Left renal pelvis (tissue), 4 donors: Measurements from ENCODE around the gene CMTM2. TPM values are rescaled to one million over a fixed set of nuclear protein-coding genes. Genes with fewer than 3 reads are reported as not detected.
A peak's percentile ranks its signal among the peaks of the same experiment; 100 is the strongest.
"Not testable (repeated sequence)": the region's sequence is repeated elsewhere in the genome, so short reads cannot be mapped to it uniquely, and the experiment has no call there.

Source experiments
- DNase-seq, 4 donors: peaks; one replicate each; pipeline ENCODE4 v3.0.0-alpha.2; 2013; ENCODE audit warnings: low read depth in 4 of 4, low spot score in 3 of 4
- polyA plus RNA-seq, 4 donors: library from polyadenylated mRNA; unstranded; fragments of 120-200 nt; gene quantifications; one replicate each; pipeline ENCODE4 v1.2.1, GENCODE V29; 2013; ENCODE audit not compliant: insufficient read length in 4 of 4

The CMTM2 gene
- polyA plus RNA-seq, 4 donors, result 0.42 to 1.0 (median 0.68) TPM

DNA sequence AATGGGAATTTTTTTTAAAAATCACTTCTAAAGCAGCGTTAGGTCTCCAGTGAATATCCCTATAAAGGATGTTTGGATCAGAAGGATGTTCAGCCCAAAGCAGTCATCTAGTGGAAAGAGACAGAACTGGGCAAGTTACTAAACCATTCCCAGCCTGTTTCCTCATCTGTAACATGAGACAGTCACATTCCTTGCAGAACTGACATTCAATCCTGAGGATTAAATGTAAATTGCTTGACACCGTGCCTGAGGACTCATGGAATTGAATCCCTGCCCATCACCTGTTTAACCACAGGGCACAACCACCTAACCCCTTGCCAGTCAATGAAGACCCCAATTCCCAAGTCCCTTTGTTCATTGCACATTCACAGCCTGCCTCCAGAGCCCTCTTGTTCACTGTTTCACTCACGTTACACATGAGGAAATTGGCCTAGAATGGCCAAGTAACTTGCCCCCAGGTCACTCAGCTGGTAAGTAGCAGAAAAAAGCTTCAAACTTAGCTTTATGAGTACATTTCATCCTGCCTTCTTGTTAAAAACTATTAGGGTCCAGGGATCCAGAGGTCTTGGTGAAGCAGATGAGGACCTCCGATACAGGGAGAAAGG is 1.4 kb downstream of the CMTM2 start:
- no peak for DNase-seq

DNA sequence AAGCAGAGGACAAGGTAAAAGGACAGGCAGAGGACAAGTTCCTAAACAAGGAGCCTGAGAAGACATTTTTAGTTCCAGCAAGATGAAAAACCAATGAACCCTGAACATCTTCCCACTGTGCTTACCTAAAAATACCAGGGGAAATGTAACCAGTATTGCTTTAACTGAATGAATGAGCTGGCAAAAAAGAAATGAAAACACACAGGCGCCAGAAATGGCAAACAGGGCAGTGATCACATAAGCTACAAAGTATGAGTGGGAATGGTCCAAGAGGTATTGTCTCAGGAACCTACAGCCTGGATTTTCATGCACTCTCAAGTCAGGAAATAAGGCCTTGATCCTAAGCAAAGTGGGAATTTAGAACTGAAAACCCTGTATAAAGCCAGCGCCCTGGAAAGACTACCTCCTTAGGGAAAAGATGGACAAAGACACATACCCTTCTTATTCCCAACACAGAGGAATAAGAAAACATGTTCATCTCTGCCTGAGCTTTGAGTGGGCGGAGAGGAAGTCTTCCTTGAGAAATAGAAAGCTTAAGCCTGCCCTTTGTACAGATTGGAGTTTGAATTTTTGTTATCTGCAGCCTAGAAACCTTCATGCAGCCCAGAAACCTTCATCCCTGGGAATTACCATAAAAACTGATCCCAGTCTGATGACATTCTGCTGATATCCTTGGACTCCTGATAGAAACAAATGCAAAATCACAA is 2.1 kb downstream of the CMTM2 start:
- no peak for DNase-seq

DNA sequence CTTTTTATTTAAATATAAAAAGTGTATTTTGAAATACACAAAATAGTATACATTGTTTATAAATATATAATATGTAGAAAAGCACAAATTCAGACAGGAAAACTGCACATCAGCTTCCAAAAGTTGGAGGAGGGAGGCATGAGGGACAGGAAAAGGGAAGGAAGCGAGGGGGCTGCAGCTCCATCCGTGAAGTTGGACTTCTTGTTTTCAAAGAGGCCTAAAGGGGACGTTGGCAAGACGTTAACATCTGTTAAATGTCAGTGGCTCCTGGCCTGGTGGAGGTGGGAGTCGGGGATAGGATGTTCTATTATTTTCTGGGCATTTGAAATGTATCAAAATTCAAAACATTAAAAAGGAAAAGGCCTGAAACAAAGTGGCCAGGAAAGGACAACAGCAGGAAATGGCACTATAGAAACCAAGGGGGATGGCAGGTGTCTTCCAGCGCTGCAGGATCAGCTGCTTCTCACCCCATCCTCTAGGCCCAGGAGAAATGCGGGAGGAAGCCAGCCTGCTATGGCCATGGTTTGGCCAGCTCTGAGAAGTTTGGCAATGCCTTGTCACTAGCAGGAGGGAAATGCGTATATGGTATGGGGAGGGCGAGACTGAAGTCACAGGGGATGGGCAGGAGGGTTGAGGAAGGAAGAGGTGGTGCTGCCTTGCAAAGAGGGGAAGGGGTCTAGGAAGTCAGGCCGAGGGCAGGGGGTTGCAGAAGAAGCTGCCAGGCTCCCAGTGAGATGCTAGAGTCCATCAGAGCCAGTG is 6.4 kb downstream of the CMTM2 start:
- no peak for DNase-seq

DNA sequence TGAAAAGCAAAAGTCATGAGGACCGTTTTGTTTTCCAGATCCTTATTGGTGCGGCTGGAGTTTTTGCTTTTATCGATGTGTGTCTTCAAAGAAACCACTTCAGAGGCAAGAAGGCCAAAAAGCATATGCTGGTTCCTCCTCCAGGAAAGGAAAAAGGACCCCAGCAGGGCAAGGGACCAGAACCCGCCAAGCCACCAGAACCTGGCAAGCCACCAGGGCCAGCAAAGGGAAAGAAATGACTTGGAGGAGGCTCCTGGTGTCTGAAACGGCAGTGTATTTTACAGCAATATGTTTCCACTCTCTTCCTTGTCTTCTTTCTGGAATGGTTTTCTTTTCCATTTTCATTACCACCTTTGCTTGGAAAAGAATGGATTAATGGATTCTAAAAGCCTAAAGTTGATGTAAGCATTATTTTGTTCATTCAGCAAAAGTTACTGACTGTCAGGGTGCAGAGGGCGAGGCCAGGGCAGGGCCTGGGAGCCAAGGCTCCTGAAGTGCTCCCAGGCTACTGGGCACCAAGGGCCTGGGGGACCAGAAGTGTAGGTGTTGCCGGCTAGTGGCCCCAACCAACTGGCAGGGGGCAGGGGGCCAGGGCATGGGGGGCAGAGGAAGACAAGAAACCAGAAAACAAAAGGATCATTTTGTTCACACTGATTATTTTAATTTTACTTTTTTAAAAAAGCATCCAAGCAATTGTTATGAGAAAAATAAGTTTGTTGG is 8.8 kb downstream of the CMTM2 start:
- no peak for DNase-seq

DNA sequence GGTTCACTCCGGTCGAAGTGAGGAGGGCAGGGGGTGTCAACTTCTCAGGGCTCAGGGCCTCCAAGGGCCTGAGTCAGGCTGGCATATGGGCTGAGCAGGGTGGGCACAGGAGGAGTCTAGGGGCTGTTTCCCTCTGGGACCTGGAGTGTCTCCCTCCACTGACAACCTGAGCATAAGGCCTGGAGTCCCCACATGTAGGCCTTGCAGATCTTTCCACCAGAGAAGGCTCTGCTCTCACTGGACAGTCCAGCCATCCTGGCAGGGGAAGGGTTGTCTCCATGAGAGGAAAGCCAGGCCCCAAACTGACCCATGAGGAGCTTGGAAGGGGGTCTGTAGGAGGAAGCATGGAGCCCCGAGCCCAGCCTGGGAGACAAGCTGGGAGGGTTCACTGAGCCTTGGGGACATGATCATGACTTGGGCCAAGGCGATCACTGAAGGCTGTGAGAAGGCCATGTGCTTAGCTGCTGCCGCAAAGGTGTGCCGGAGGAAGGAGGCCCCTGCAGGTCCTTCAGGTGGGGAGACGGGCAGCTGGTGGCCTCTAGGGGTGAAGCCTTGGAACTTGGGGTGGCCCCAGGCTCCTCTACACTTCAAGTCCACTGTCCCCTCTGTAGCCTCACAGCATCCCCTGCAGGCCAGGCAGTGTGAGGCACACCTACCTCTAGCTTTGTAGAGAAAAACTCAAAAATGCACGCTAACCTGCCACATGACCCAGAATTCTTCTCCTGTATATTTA is 9.9 kb downstream of the CMTM2 start:
- no peak for DNase-seq

DNA sequence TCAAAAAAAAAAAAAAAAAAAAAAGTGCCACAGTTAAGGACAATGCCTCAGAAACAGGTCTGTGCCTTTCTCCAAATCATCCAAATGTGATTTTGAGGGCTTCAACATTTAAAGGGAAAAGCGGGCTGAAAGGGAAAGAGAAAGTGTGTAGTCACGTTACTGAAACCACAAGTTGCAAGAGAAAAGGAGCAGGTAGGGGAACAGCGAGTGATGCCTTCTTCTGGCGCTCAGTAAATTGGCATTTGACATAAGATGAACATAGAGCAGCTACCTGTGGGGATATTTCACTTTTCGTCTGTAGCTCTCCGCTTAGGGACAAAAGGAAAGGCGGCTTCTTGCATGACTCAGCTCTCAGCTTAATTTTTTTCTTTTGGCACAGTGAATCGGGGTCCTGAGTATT is 11.1 kb downstream of the CMTM2 start:
- DNase-seq, result no peak

DNA sequence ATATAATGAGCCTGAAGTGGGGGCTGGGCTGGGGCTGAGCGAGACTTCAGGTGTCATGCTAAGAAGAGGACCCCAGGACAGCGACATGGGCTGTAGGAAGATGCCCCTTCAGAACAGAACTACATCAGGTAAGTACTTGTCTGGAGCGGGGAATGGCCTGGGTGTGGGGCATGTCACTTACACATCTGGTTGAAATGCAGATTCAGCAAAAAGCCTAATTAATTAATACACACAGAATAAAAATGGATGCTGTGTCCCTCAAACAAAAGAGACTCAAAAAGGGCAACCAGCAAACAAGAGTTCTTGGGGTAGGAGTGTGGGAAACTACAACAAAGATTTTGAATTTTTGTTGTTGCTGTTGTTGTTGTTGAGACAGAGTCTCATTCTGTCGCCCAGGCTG is 11.8 kb downstream of the CMTM2 start:
- DNase-seq, result no peak

DNA sequence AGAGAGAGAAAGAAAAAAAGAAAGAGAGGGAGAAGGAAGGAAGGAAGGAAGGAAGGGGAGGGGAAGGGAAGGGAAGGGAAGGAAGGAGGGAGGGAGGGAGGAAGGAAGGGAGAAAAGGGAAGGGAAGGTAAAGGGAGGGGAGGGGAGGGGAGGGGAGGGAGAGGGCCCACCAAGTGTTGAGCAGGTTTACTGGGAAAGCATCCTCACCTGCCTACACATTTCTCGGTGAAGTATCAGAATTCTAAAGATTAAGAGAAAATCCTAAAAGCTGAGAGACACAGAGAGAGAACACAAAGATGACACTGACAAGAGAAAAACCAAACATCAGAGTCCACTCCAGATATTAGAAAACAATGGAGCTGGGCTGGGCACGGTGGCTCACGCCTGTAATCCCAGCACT is 13.0 kb downstream of the CMTM2 start:
- DNase-seq, result no peak

DNA sequence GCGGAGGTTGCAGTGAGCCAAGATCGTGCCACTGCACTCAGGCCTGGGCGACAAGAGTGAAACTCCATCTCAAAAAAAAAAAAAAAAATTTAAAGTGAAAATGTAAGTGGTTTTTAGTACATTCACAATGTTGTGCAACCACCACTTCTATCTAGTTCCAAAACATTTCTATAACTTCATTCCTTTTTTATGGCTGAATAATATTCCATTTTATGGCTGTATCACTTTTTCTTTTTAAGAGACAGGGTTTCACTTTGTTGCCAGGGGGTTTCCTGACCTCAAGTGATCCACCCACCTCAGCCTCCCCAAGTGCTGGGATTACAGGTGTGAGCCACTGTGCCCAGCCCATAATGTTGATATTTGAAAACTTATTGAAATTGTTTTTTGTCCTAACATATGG is 13.6 kb downstream of the CMTM2 start:
- no peak for DNase-seq

DNA sequence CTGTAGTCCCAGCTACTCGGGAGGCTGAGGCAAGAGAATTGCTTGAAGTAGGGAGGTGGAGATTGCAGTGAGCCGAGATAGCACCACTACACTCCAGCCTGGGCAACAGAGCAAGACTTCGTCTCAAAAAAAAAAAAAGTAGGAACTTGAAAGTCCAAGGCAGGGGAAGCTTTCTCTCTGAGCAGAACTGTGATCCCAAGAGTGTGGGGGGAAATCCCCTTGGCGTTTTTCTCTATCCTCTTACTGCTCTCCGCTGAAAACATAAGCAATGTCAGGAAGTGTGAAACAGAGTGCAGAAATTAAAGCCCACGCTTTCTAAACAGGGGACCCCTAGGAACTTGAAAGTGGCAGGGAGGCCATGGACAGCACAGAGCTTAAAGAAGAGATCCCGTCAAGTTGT is 15.5 kb downstream of the CMTM2 start:
- DNase-seq, result no peak

DNA sequence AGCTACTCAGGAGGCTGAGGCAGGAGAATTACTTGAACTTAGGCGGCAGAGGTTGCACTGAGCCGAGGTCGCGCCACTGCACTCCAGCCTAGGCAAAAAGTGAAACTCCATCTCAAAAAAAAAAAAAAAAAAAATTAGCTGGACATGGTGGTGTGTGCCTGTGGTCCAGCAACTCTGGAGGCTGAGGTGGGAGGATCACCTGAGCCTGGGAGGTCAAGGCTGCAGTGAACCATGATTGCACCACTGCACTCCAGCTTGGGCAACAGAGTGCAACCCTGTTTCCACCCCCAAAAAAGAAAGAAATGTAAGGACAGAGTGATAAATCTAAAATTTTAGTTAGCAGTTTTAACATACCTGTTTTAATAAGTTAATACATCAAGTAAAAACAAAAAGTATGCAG is 17.3 kb downstream of the CMTM2 start:
- not testable (repeated sequence) for DNase-seq

DNA sequence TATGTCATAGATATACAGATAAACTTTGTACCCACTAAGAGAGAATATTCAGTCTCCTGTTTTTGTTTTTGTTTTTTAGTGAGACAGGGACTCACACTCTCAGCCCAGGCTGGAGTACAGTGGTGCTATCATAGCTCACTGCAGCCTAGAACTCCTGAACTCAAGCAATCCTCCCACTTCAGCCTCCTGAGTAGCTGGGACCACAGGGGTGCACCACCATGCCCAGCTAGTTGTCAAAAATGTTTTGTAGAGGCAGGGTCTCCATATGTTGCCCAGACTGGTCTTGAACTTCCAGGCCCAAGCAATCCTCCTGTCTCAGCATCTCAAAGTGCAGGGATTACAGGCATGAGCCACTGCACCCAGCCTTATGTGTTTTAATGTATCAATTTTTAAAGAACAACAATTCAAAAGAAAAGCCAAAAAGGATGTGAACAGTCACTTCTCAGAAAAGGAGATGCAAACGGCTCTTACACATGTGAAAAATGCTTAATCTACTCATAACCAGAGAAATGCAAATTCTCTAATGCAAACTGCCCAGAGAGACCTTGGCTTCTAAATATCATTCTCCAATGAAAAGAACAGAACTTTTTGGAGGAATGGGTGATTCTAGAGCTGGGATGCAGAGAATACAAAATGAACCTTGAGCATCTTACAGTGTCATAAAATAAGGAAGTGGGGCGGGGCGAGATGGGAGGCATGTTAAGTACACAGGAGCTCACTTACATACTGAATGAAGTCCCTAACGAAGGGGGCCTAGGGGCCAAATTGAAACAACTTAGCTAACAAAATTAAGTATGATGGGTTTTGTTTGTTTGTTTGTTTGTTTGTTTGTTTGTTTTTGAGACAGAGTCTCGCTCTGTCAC is 18.0 kb downstream of the CMTM2 start:
- no peak for DNase-seq

DNA sequence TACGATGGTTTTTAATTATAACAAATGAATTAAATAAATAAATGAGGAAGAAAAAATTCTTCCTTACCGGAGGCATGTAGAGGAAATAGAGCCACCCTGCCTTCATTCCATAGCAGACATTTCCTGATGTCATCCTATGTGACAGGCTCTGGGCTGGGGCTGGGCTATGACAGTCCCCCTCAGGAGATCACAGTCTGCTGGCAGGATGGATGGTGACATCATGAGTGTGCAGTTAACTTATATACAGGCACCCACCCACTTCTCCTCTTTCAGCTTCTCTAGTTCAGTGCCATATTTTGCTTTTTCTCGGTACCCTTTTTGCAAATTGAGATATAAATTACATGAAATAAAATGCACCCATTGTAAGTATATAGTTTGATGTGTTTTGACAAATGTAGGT is 18.8 kb downstream of the CMTM2 start:
- no peak for DNase-seq

DNA sequence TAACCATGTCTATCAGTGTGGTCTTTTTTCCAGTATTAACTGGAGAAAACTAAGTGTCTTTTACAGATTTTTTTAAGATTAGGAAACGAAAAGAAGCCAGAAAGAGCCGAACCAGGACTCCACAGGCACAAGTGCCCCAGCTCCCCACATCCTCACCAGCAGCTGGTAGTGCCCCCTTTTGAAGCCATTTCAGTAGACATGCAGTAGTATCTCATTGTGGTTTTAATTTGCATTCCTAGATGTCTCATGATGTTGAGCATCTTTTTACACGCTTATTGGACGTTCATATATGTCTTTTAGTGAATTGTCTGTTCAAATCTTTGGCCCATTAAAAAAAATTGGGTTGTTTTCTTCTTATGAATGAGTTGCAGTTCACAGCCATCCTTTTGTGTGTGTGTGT is 20.5 kb downstream of the CMTM2 start:
- DNase-seq, result no peak

DNA sequence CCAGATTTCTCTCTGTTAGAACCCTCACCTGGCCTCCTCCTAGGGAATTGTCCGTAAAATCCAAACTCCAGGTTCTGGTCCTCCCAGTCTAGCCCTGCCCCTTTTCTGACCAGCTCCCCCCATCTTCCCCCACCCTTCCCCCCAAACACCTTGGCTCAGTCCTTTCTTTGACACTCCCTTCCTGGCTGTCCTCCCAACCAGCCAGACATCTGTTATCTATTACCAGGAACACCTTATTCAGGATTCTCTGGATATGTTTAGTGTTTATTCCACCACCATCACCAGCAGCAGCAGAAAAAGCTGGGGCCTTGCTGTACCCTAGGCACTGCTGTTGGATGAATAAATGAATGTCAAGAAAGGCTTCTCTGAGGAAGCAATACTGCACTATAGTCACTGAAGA is 21.2 kb downstream of the CMTM2 start:
- no peak for DNase-seq

DNA sequence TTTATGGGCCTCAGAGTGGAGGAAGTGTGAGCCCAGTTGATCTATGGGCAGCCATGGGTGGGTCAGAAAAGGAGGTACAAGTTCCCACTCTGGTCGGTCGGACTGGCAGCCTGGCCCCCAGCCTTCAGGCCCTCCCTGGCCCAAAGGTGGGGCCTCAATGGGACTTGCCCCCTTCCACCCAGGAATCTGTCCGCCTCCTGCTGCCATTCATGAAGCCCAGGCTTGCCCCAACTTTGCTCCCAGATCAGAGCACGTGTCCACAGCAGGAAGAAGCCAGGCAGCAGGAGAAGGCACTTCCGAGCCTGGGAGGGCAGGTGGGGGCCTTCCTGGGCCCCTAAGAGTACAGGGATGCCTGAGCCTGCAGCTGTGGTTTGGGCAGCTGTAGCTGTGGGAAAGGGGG is 22.2 kb downstream of the CMTM2 start:
- DNase-seq, result no peak

DNA sequence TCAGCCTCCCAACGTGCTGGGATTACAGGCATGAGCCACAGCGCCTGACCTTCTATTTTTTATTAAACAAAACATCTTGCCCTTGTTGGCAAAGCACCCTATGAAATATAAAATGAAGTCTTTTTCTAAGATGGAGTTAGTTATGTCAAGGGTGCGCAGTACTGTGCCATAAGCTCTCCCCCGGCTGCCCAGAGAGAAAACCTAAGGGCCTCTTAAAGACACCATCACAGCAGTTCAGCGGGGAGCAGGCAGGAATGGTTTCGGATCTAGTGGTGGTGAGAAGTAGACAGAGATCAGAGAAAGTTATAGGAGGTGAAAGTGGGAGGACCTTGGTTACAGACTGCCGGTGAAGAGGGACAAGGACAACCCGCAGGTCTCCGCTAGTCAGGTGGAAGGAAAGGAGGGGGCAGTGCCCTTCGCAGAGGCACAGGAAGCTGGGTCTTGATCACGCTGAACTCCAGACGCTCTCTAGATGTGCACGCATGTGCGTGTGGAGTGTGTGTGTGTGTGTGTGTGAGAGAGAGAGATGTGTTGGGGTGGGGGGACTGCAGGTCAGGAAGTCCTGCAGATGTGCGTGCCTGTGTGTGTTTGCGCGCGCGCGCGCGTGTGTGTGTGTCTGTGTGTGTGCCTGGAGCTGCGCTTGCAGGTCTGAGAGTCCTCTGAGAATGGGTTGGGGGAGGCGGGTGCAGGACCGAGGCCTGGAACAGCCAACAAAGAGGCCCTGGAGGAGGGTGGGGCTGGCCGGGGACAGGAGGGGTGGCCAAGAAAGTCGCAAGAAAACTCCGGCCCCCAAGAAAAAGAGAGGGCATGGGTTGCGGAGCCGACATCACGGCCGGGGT is 24.5 kb downstream of the CMTM2 start:
- peak in 3 of 4 donors; percentile 46 to 62 (median 59) for DNase-seq

DNA sequence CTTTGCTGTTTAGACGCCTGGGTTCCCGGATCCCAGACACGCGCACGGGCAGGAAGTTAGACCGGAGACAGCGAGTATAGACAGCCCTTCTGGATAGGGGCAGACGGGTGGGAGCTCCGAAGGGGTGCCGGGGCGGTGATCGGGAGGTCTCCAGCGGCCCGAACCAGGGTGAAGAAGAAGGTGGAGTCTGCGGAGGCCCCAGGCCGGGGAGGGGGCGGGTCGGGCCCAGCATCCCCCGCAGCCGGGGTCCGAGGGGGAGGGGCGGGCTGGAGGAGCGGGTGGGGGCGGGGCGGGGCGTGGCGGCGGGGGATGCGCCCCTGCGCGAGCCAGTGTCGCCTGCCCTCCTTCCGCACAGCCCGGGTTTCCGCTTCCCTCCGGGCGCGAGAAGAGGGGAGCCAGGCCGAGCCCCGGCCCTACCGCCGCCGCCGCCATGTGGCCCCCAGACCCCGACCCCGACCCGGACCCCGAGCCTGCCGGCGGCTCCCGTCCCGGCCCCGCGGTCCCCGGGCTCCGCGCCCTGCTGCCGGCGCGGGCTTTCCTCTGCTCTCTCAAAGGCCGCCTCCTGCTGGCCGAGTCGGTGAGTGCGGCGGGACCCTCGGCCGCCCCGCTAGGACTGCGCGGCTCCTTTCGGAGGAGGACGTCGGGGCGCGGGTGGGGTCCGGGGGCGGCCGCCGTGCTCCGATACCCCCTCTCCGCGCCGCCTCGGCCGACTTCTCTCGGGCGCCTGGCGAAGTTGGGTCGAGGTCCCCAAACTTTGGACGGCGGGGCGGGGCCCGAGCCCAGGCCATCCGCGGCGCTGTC is 25.3 kb downstream of the CMTM2 start, which contains the start of gene CMTM3:
CMTM3 (plus strand) TSS at position 329 of the 801 bp plus-strand sequence; CDS start at position 431, 102 bp downstream.
- DNase-seq, result peak in 2 of 4 donors; percentile 48 to 49
